ENCODE results near the gene GUF1.
A peak's percentile ranks its signal among the peaks of the same experiment; 100 is the strongest.

The GUF1 gene, protein sequence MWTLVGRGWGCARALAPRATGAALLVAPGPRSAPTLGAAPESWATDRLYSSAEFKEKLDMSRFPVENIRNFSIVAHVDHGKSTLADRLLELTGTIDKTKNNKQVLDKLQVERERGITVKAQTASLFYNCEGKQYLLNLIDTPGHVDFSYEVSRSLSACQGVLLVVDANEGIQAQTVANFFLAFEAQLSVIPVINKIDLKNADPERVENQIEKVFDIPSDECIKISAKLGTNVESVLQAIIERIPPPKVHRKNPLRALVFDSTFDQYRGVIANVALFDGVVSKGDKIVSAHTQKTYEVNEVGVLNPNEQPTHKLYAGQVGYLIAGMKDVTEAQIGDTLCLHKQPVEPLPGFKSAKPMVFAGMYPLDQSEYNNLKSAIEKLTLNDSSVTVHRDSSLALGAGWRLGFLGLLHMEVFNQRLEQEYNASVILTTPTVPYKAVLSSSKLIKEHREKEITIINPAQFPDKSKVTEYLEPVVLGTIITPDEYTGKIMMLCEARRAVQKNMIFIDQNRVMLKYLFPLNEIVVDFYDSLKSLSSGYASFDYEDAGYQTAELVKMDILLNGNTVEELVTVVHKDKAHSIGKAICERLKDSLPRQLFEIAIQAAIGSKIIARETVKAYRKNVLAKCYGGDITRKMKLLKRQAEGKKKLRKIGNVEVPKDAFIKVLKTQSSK

DNA sequence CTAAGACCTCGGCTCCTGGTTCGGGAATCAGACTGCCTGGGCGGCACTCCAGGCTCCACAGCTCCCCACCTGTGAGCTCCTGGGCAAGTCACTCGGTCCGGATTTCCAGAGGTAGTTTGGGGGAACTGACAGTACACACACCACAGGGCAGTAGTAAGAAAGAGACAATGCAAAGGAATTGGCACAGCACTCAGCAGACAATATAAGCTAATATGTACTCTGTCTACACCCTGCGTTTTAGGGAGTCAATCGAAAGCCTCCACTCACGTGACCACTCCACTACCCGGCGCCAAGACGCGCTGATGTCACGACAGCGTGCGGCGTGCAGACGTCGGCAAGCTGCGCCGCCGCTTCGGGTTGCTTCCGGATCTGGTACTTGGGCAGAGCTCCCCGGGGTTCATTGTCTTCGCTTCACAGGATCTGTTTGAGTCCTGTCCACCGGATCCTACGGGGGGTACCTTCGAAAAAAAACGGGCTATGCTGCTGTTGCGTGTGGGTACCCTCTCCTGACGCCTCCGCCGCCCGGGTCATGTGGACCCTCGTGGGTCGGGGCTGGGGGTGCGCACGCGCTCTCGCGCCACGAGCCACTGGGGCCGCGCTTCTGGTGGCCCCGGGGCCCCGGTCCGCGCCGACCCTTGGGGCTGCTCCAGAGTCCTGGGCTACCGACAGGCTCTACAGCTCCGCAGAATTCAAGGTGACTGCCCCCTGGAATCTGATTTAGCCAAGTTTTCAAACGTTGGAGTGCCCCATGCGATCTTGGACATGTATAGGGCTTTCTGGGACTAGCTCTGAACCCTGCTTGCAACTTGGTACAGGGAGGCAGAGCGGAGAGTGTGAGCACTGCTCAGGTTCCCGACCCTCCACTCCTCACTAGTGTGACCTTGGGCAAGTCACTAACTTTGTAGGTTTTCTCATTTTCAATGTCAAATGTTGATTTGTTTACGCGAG is at the start of gene GUF1:
TSS of gene GUF1 (plus strand) at position 327 of the 948 bp plus-strand sequence. CDS start at position 530, 203 bp downstream.
- Histone ChIP-seq H3K4me3 (ENCODE audit: low read length) (peak within 1 kb of the TSS; percentile 73), H3K9ac (ENCODE audit: low read length) (peak within 1 kb of the TSS; percentile 86), H3K4me1 (ENCODE audit: control insufficient read depth, insufficient read depth, low read length) (no peaks in the 10 kb centered on the region), H3K9me3 (ENCODE audit: control insufficient read depth, low read length) (no peaks in the 10 kb centered on the region), H3K36me3 (ENCODE audit: control insufficient read depth, insufficient read depth, low read length) (no peaks in the 10 kb centered on the region), H3K27me3 (ENCODE audit: control insufficient read depth, insufficient read depth, low read length) (no peaks in the 10 kb centered on the region)

DNA sequence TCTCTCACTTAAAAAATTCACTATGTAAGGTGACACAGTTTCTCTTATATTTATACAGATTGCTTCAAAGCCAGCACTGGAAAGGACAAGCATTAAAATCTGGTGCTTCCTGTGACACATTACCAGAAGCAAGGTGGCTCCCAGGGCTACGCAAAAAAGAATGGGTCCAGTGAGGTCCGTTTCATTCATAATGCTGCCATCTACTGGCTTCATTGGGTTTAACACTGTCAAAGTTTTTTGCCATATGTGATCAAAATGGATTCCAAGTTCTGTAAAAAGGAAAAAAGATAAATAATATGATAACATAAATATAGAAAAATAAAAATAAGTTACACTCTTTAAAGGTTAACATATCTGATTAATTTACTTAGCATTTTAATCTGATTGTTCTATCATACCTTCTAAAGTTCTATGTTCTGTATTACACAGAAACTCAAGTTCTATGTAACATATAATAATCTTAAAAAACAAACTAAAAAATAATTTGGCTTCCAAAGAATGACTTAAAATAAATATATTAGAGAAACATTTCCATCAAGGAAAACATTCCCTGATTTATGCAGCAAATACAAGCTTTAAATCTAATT is 48.8 kb upstream of the GUF1 start:
- Histone ChIP-seq H3K9ac (ENCODE audit: low read length) (no peak overlapping the region), H3K27me3 (ENCODE audit: control insufficient read depth, insufficient read depth, low read length) (no peaks in the 10 kb centered on the region), H3K4me3 (ENCODE audit: low read length) (no peak overlapping the region), H3K4me1 (ENCODE audit: control insufficient read depth, insufficient read depth, low read length) (no peaks in the 10 kb centered on the region), H3K36me3 (ENCODE audit: control insufficient read depth, insufficient read depth, low read length) (no peaks in the 10 kb centered on the region), H3K9me3 (ENCODE audit: control insufficient read depth, low read length) (no peaks in the 10 kb centered on the region)

DNA sequence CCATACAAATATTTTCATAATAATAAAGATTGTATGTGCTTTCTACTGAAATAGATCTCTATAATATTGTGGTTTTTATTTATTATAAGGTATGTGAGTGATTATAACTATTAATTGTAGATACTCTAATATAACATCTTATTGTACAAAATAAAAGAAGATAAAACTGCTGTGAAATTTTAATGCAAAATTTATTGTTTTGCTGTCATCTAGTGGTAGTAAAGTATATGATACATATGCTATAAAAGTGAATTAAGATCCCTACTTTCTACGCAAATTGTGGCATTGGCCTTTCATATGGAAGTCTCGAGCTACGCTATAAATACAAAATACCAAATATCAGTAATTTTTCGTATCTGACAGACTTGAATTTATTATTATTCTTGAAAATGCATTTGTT is 46.1 kb upstream of the GUF1 start:
- H3K4me3 ChIP-seq (ENCODE audit: low read length): no peak overlapping the region
- H3K36me3 ChIP-seq (ENCODE audit: control insufficient read depth, insufficient read depth, low read length): no peaks in the 10 kb centered on the region
- H3K27me3 ChIP-seq (ENCODE audit: control insufficient read depth, insufficient read depth, low read length): no peaks in the 10 kb centered on the region
- H3K9me3 ChIP-seq (ENCODE audit: control insufficient read depth, low read length): no peaks in the 10 kb centered on the region
- H3K9ac ChIP-seq (ENCODE audit: low read length): no peak overlapping the region
- H3K4me1 ChIP-seq (ENCODE audit: control insufficient read depth, insufficient read depth, low read length): no peaks in the 10 kb centered on the region

DNA sequence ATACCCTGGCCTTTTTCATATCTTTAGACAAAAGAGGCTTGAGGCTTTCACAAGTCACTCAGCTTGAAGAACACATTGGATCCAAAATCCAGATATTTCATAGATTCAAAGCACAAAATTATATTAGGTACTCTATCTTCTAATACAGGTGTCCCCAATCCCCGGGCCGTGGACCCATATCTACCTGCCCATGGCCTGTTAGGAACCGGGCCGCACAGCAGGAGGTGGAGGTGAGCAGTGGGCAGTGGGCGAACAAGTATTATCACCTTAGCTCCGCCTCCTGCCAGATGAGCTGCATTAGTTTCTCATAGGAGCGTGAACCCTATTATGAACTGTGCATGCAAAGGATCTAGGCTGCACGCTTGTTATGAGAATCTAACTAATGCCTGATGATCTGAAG is 45.5 kb upstream of the GUF1 start:
- Histone ChIP-seq H3K4me3 (ENCODE audit: low read length) (no peak overlapping the region), H3K36me3 (ENCODE audit: control insufficient read depth, insufficient read depth, low read length) (no peaks in the 10 kb centered on the region), H3K9ac (ENCODE audit: low read length) (no peak overlapping the region), H3K4me1 (ENCODE audit: control insufficient read depth, insufficient read depth, low read length) (no peaks in the 10 kb centered on the region), H3K27me3 (ENCODE audit: control insufficient read depth, insufficient read depth, low read length) (no peaks in the 10 kb centered on the region), H3K9me3 (ENCODE audit: control insufficient read depth, low read length) (no peaks in the 10 kb centered on the region)

DNA sequence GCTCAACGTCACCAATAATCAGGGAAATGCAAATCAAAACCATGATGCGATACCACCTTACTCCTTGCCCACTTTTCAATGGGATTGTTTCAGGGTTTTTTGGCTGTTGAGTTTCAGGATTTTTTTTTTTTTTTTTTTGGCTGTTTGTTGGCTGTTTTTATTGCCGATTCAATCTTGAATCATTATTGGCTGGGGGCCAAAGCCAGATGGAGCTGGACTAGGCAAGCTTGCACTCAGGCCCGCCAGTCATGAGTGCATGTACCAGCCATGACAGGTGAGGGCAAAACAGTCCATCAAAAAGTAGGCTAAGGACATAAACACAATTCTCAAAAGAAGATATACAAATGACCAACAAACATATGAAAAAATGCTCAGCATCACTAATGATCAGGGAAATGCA is 40.1 kb upstream of the GUF1 start:
- no peaks in the 10 kb centered on the region for H3K36me3 ChIP-seq (ENCODE audit: control insufficient read depth, insufficient read depth, low read length)
- no peak overlapping the region for H3K9ac ChIP-seq (ENCODE audit: low read length)
- H3K27me3 ChIP-seq (ENCODE audit: control insufficient read depth, insufficient read depth, low read length): no peaks in the 10 kb centered on the region
- no peaks in the 10 kb centered on the region for H3K9me3 ChIP-seq (ENCODE audit: control insufficient read depth, low read length)
- no peak overlapping the region for H3K4me3 ChIP-seq (ENCODE audit: low read length)
- H3K4me1 ChIP-seq (ENCODE audit: control insufficient read depth, insufficient read depth, low read length): no peaks in the 10 kb centered on the region

DNA sequence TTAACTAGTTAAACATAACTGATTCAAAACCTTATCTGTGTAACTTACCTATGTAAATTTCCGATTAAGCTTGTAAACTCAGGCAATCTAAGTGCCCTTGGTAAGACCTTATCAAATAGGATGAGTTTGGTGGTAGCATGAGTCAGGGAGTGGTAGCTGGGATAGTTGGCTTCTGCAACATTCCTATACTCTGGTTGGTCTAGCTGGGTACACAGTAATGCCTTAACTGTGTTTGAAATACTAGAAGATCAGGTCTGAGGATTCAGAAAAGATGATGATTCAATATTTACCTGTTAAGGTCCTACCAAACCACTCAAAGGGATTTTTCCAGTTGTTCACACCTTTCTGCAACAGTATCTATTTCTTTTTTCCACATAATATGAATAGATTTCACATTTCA is 32.1 kb upstream of the GUF1 start:
- H3K9ac ChIP-seq (ENCODE audit: low read length): no peak overlapping the region
- no peaks in the 10 kb centered on the region for H3K36me3 ChIP-seq (ENCODE audit: control insufficient read depth, insufficient read depth, low read length)
- no peaks in the 10 kb centered on the region for H3K27me3 ChIP-seq (ENCODE audit: control insufficient read depth, insufficient read depth, low read length)
- H3K4me3 ChIP-seq (ENCODE audit: low read length): no peak overlapping the region
- no peaks in the 10 kb centered on the region for H3K9me3 ChIP-seq (ENCODE audit: control insufficient read depth, low read length)
- no peaks in the 10 kb centered on the region for H3K4me1 ChIP-seq (ENCODE audit: control insufficient read depth, insufficient read depth, low read length)

DNA sequence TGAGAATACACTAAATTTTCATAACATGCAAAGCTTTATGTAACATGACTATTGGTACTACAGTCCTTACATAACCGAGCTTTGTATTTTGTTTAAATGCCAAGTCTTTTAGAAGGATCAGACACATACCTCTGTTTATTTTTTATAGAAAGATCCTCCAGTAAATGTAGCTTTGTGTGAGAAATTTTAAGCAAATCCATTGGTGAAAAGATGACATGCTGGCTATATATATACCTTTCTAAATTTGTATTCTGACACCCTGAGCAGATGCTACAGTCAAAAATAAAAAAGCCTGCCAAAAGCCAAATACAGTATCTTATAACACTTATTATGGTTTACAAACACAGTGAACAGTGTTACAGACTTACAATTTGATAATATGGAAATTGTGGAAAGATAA is 26.8 kb upstream of the GUF1 start, which contains the start of gene YIPF7:
TSS of gene YIPF7 (minus strand) at position 201 of the 400 bp plus-strand sequence. CDS start 1,525 bp downstream, outside the sequence.
- Histone ChIP-seq H3K4me1 (ENCODE audit: control insufficient read depth, insufficient read depth, low read length) (no peaks in the 10 kb centered on the region), H3K27me3 (ENCODE audit: control insufficient read depth, insufficient read depth, low read length) (no peaks in the 10 kb centered on the region), H3K36me3 (ENCODE audit: control insufficient read depth, insufficient read depth, low read length) (no peaks in the 10 kb centered on the region), H3K9me3 (ENCODE audit: control insufficient read depth, low read length) (no peaks in the 10 kb centered on the region), H3K4me3 (ENCODE audit: low read length) (no peak within 1 kb of the TSS), H3K9ac (ENCODE audit: low read length) (no peak within 1 kb of the TSS)

DNA sequence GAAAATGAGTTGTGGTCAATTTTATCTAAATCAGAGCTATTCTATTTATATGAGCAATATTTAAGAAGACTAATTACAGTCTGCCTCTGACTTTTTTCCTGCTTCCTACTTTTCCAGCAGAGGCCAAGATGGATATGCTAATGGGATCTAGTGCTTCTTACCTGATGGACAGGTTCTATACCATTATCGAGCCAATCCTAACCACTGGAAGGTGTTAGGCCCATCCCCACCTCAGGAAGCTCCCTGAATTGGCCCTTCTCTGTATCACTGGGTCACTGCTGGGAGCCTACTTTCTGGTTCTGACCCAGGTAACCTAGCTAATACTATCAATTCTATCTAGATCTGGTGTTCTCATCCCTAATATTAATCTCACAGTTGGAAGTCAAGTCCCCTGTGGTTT is 26.2 kb upstream of the GUF1 start:
- H3K4me1 ChIP-seq (ENCODE audit: control insufficient read depth, insufficient read depth, low read length): no peaks in the 10 kb centered on the region
- no peaks in the 10 kb centered on the region for H3K27me3 ChIP-seq (ENCODE audit: control insufficient read depth, insufficient read depth, low read length)
- no peak overlapping the region for H3K9ac ChIP-seq (ENCODE audit: low read length)
- H3K4me3 ChIP-seq (ENCODE audit: low read length): no peak overlapping the region
- no peaks in the 10 kb centered on the region for H3K36me3 ChIP-seq (ENCODE audit: control insufficient read depth, insufficient read depth, low read length)
- H3K9me3 ChIP-seq (ENCODE audit: control insufficient read depth, low read length): no peaks in the 10 kb centered on the region

DNA sequence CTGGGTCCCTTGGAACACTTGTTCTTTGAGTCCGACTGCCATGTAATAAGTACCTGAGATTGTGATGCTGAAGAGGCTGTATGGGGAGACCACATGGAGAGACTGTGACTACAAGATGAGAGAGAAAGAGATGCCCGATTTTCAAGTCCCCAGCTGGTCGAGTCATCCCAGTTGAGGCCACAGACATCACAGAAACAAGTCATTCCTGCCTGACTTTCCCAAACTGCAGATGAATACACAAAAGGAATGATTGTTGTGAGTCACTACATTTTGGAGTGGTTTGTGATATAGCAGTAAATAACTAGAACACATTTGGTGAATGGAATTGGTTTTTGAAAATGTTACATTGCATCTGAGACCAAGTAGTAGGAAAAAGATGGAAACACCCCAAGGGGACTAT is 17.8 kb upstream of the GUF1 start:
- Histone ChIP-seq H3K9ac (ENCODE audit: low read length) (no peak overlapping the region), H3K4me3 (ENCODE audit: low read length) (no peak overlapping the region), H3K9me3 (ENCODE audit: control insufficient read depth, low read length) (no peaks in the 10 kb centered on the region), H3K27me3 (ENCODE audit: control insufficient read depth, insufficient read depth, low read length) (no peaks in the 10 kb centered on the region), H3K4me1 (ENCODE audit: control insufficient read depth, insufficient read depth, low read length) (no peaks in the 10 kb centered on the region), H3K36me3 (ENCODE audit: control insufficient read depth, insufficient read depth, low read length) (no peaks in the 10 kb centered on the region)

DNA sequence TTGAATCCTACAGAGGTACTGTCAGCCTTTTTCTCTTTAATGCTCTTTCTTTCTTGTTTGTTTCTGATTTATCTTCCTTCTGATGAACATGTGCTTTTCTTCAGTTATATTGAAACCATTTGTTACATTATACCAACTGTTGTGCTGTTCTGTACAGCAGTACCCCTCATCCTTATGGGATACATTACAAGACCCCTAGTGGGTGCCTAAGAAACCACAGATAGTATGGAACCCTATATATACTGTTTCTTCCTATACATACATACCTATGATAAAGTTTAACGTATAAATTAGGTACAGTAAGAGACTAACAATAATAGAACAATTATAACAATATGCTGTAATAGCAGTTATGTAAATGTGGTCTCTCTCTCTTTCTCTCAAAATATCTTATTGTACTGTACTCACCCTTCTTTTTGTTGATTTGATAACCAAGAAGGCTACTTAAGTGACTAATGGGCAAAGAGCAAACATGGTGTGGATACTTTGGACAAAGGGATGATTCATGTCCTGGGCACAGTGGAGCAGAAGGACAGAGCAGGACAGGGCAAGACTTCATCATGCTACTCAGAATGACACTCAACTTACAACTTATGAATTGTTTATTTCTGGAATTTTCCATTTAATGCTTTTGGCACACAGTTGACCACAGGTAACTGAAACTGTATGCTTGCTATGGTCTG is 16.1 kb upstream of the GUF1 start:
- Histone ChIP-seq H3K4me1 (ENCODE audit: control insufficient read depth, insufficient read depth, low read length) (no peaks in the 10 kb centered on the region), H3K9ac (ENCODE audit: low read length) (no peak overlapping the region), H3K27me3 (ENCODE audit: control insufficient read depth, insufficient read depth, low read length) (no peaks in the 10 kb centered on the region), H3K9me3 (ENCODE audit: control insufficient read depth, low read length) (no peaks in the 10 kb centered on the region), H3K4me3 (ENCODE audit: low read length) (no peak overlapping the region), H3K36me3 (ENCODE audit: control insufficient read depth, insufficient read depth, low read length) (no peaks in the 10 kb centered on the region)

DNA sequence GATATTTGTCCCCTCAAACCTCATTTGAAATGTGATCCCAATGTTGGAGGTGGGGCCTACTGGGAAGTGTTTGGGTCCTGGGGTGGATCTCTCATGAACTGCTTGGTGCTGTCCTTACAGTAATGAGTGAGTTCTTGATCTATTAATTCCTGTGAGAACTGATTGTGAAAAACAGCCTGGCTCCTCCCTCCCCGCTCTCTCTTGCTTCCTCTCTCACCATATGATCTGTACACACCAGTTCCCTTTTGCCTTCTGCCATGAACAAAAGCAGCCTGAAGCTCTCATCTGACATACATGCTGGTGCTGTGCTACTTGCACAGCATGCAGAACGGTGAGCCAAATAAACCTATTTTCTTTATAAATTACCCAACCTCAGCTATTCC is 15.6 kb upstream of the GUF1 start:
- Histone ChIP-seq H3K27me3 (ENCODE audit: control insufficient read depth, insufficient read depth, low read length) (no peaks in the 10 kb centered on the region), H3K4me3 (ENCODE audit: low read length) (no peak overlapping the region), H3K36me3 (ENCODE audit: control insufficient read depth, insufficient read depth, low read length) (no peaks in the 10 kb centered on the region), H3K9ac (ENCODE audit: low read length) (no peak overlapping the region), H3K4me1 (ENCODE audit: control insufficient read depth, insufficient read depth, low read length) (no peaks in the 10 kb centered on the region), H3K9me3 (ENCODE audit: control insufficient read depth, low read length) (no peaks in the 10 kb centered on the region)

All from mucosa of stomach (tissue), 1 donor.